OCI-LY3 (cell line): ENCODE data around the gene CPLANE1.

Experiments used
- H2AFZ ChIP-seq: fragments of 200-600, 300-600 bp; shearing (Covaris generic); 2 replicates; pipeline ENCODE4 v1.6.0; 2014; ENCODE audit warnings: antibody characterized with exemption, low read depth, low read length
- H3K27ac ChIP-seq: fragments of 200-600, 300-600 bp; sonication (generic); 2 replicates; pipeline ENCODE4 v1.5.1; 2014; ENCODE audit warnings: mild to moderate bottlenecking, low read length, moderate library complexity, mixed read lengths
- H3K27me3 ChIP-seq: fragments of 200-600, 300-600 bp; sonication (generic); 2 replicates; pipeline ENCODE4 v1.6.1; 2014; ENCODE audit warnings: low read depth, low read length, mixed read lengths
- H3K36me3 ChIP-seq: fragments of 200-600, 300-600 bp; sonication (generic); replicated peaks from 2 replicates; pipeline ENCODE3; 2014; ENCODE audit warnings: low read depth, low read length, mixed read lengths
- H3K4me1 ChIP-seq: fragments of 300-600, 200-600 bp; sonication (generic); 2 replicates; pipeline ENCODE4 v1.6.1; 2014; ENCODE audit warnings: low read length, mixed read lengths
- H3K4me2 ChIP-seq: fragments of 200-600, 300-600 bp; sonication (generic); 2 replicates; pipeline ENCODE4 v1.6.1; 2014; ENCODE audit warnings: low read length, mixed read lengths
- H3K4me3 ChIP-seq: fragments of 300-600, 200-600 bp; sonication (generic); 2 replicates; pipeline ENCODE4 v1.5.1; 2014; ENCODE audit warnings: antibody characterized with exemption, mild to moderate bottlenecking, low read length, moderate library complexity
- H3K79me2 ChIP-seq: fragments of 300-600, 200-600 bp; shearing (Covaris generic); 2 replicates; pipeline ENCODE4 v1.6.1; 2014; ENCODE audit warnings: mild to moderate bottlenecking, low read length, mixed read lengths
- H3K9ac ChIP-seq: fragments of 300-600, 200-600 bp; shearing (Covaris generic); 2 replicates; pipeline ENCODE4 v1.6.0; 2014; ENCODE audit warnings: mild to moderate bottlenecking, low read length, moderate library complexity
- H3K9me3 ChIP-seq: fragments of 200-600, 300-600 bp; shearing (Covaris generic); 2 replicates; pipeline ENCODE4 v1.6.1; 2014; ENCODE audit warnings: low read length, mixed read lengths; ENCODE audit not compliant: insufficient read depth
- H4K20me1 ChIP-seq: fragments of 200-600, 300-600 bp; sonication (generic); 2 replicates; pipeline ENCODE4 v1.6.1; 2016; ENCODE audit warnings: low read length, mixed read lengths; ENCODE audit not compliant: insufficient read depth
- CTCF ChIP-seq: fragments of 200-600, 300-600 bp; sonication (generic); IDR thresholded peaks from 2 replicates; pipeline ENCODE4 v1.5.1; 2014; ENCODE audit warnings: antibody characterized with exemption, low read length, low read depth
- EZH2phosphoT487 ChIP-seq: fragments of 200-600 bp; shearing (Covaris generic); IDR thresholded peaks from 2 replicates; pipeline ENCODE4 v1.6.1; 2018; ENCODE audit warnings: antibody characterized with exemption, mixed run types, low read depth

Gene CPLANE1

GRCh38 chr5:37112383-37112991 is 136.7 kb downstream of the CPLANE1 start:
- Histone ChIP-seq H3K9me3 (no peaks in the 10 kb centered on the region), H2AFZ (no peak overlapping the region), H3K27me3 (no peaks in the 10 kb centered on the region), H3K4me1 (peaks cover 14% of the 10 kb centered on the region), H4K20me1 (no peaks in the 10 kb centered on the region), H3K4me2 (peak overlapping the region; percentile 35), H3K79me2 (no peaks in the 10 kb centered on the region), H3K4me3 (no peak overlapping the region), H3K27ac (no peak overlapping the region), H3K36me3 (peaks cover 15% of the 10 kb centered on the region), H3K9ac (no peak overlapping the region)
- TF ChIP-seq CTCF (no peak), EZH2phosphoT487 (no peak)

GRCh38 chr5:37111426-37112382 is 137.5 kb downstream of the CPLANE1 start:
- Histone ChIP-seq H3K4me3 (no peak overlapping the region), H3K36me3 (peaks cover 15% of the 10 kb centered on the region), H3K27ac (no peak overlapping the region), H3K27me3 (no peaks in the 10 kb centered on the region), H3K4me1 (peaks cover 14% of the 10 kb centered on the region), H3K9me3 (no peaks in the 10 kb centered on the region), H3K79me2 (no peaks in the 10 kb centered on the region), H3K9ac (no peak overlapping the region), H2AFZ (no peak overlapping the region), H3K4me2 (peak overlapping the region; percentile 35), H4K20me1 (no peaks in the 10 kb centered on the region)
- no peak for TF ChIP-seq CTCF
- no peak for TF ChIP-seq EZH2phosphoT487

GRCh38 chr5:37110135-37110534 is 139.0 kb downstream of the CPLANE1 start:
- Histone ChIP-seq H3K79me2 (no peaks in the 10 kb centered on the region), H3K27me3 (no peaks in the 10 kb centered on the region), H4K20me1 (no peaks in the 10 kb centered on the region), H3K36me3 (peaks cover 15% of the 10 kb centered on the region), H3K9me3 (no peaks in the 10 kb centered on the region), H3K4me3 (no peak overlapping the region), H2AFZ (no peak overlapping the region), H3K4me2 (no peak overlapping the region), H3K9ac (no peak overlapping the region), H3K27ac (no peak overlapping the region), H3K4me1 (peaks cover 14% of the 10 kb centered on the region)
- TF ChIP-seq CTCF, result no peak
- TF ChIP-seq EZH2phosphoT487, result no peak

GRCh38 chr5:37109338-37109737 is 139.8 kb downstream of the CPLANE1 start:
- no peaks in the 10 kb centered on the region for H3K9me3 ChIP-seq
- peaks cover 15% of the 10 kb centered on the region for H3K36me3 ChIP-seq
- H3K9ac ChIP-seq, result no peak overlapping the region
- H3K4me3 ChIP-seq, result no peak overlapping the region
- H3K27me3 ChIP-seq, result no peaks in the 10 kb centered on the region
- no peak overlapping the region for H3K4me2 ChIP-seq
- TF ChIP-seq CTCF (no peak), EZH2phosphoT487 (no peak)
- H3K79me2 ChIP-seq, result no peaks in the 10 kb centered on the region
- peaks cover 14% of the 10 kb centered on the region for H3K4me1 ChIP-seq
- no peak overlapping the region for H3K27ac ChIP-seq
- H4K20me1 ChIP-seq, result no peaks in the 10 kb centered on the region
- H2AFZ ChIP-seq, result no peak overlapping the region
